ENCODE results near the gene PI4K2B. TPM values are rescaled to one million over a fixed set of nuclear protein-coding genes. Genes with fewer than 3 reads are reported as not detected.
"Not testable (repeated sequence)": the region's sequence is repeated elsewhere in the genome, so short reads cannot be mapped to it uniquely, and the experiment has no call there.

Gene PI4K2B
- polyA plus RNA-seq (ENCODE audit: insufficient read depth in 1 of 5, insufficient read length in 5 of 5, low replicate concordance in 1 of 5): 10 to 100 TPM; 24.3 to 33.2 (median 27.4) TPM
- long read RNA-seq, donor 1, transcript PI4K2B-201 (10 exons, 3,540 nt): major isoform, 9 of 15 reads
- long read RNA-seq, donor 1, partial matches to known transcripts: 6 of 15 reads
- long read RNA-seq, donor 1, other reads (novel, unspliced or antisense): 0 of 15 reads
- long read RNA-seq, donor 2: 0 reads
- long read RNA-seq, donor 3, partial matches to known transcripts: 0 of 2 reads
- long read RNA-seq, donor 3, other reads (novel, unspliced or antisense): 0 of 2 reads
- long read RNA-seq, donor 4, partial matches to known transcripts: 0 of 2 reads
- long read RNA-seq, donor 4, other reads (novel, unspliced or antisense): 0 of 2 reads
- long read RNA-seq, donor 5, transcript PI4K2B-201 (10 exons, 3,540 nt): major isoform, 5 of 5 reads
- long read RNA-seq, donor 5, partial matches to known transcripts: 0 of 5 reads
- long read RNA-seq, donor 5, other reads (novel, unspliced or antisense): 0 of 5 reads
- long read RNA-seq, donor 6, partial matches to known transcripts: 13 of 16 reads
- long read RNA-seq, donor 6, other reads (novel, unspliced or antisense): 0 of 16 reads
- long read RNA-seq, donor 7, transcript PI4K2B-201 (10 exons, 3,540 nt): major isoform, 5 of 5 reads
- long read RNA-seq, donor 7, partial matches to known transcripts: 0 of 5 reads
- long read RNA-seq, donor 7, other reads (novel, unspliced or antisense): 0 of 5 reads
- long read RNA-seq, donor 8, partial matches to known transcripts: 0 of 3 reads
- long read RNA-seq, donor 8, other reads (novel, unspliced or antisense): 0 of 3 reads

GRCh38 chr4:25233737-25234389 is at the start of gene PI4K2B:
Gene PI4K2B (plus strand): TSS chr4:25234033. CDS start chr4:25234164, 131 bp downstream.
- DNase-seq: peak; percentile 80 to 82

GRCh38 chr4:25184056-25184455 is 49.8 kb upstream of the PI4K2B start:
- no peak for DNase-seq

GRCh38 chr4:25190407-25190806 is 43.4 kb upstream of the PI4K2B start:
- no peak for DNase-seq

GRCh38 chr4:25198713-25199112 is 35.1 kb upstream of the PI4K2B start:
- DNase-seq: no peak

GRCh38 chr4:25207997-25208396 is 25.8 kb upstream of the PI4K2B start:
- DNase-seq: no peak

- DNase-seq: no peak
These were observed 24.1 kb upstream of the PI4K2B start for GRCh38 chr4:25209702-25210101.

GRCh38 chr4:25211721-25212120 is 22.1 kb upstream of the PI4K2B start:
- no peak for DNase-seq

GRCh38 chr4:25212822-25213221 is 21.0 kb upstream of the PI4K2B start:
- DNase-seq: no peak

GRCh38 chr4:25213347-25213979 is 20.4 kb upstream of the PI4K2B start:
- DNase-seq: no peak

GRCh38 chr4:25214750-25215149 is 19.1 kb upstream of the PI4K2B start:
- DNase-seq: not testable (repeated sequence)

GRCh38 chr4:25215511-25215910 is 18.3 kb upstream of the PI4K2B start:
- no peak for DNase-seq

- no peak for DNase-seq
These were observed 12.5 kb upstream of the PI4K2B start for GRCh38 chr4:25221377-25221776.

GRCh38 chr4:25223802-25224375 is 9.9 kb upstream of the PI4K2B start:
- peak in 1 of 2 donors; percentile 23 for DNase-seq

- no peak for DNase-seq
These were observed 4.0 kb upstream of the PI4K2B start for GRCh38 chr4:25229804-25230203.

GRCh38 chr4:25233194-25233593 is 639 bp upstream of the PI4K2B start:
- DNase-seq: no peak

GRCh38 chr4:25234390-25235370 is 847 bp downstream of the PI4K2B start:
- peak; percentile 69 to 82 for DNase-seq

- no peak for DNase-seq
These were observed 1.6 kb downstream of the PI4K2B start for GRCh38 chr4:25235401-25235800.

- DNase-seq: not testable (repeated sequence)
These were observed 2.2 kb downstream of the PI4K2B start for GRCh38 chr4:25236030-25236429.

GRCh38 chr4:25236971-25237370 is 3.1 kb downstream of the PI4K2B start:
- DNase-seq: no peak

- no peak for DNase-seq
These were observed 4.2 kb downstream of the PI4K2B start for GRCh38 chr4:25238052-25238451.
